ENCODE data around the gene MYEF2.

MYEF2 gene

GRCh38 chr15:48177383-48177765 is 721 bp downstream of the MYEF2 start:
- DNase-seq (ENCODE audit: extremely low read depth, low read depth), result no peak
- no peak for TF ChIP-seq CTCF (IDR thresholded peaks at IDR 0.05; ENCODE audit: low read depth, low read length)

- DNase-seq (ENCODE audit: extremely low read depth, low read depth), result no peak
These were observed 1.1 kb downstream of the MYEF2 start for GRCh38 chr15:48176957-48177356.

GRCh38 chr15:48176112-48176511 is 2.0 kb downstream of the MYEF2 start:
- DNase-seq (ENCODE audit: extremely low read depth, low read depth), result no peak
- TF ChIP-seq CTCF (IDR thresholded peaks at IDR 0.05; ENCODE audit: low read depth, low read length), result no peak

More at GRCh38 chr15:48176957-48177356, 1.1 kb downstream of the MYEF2 start:
- TF ChIP-seq CTCF (IDR thresholded peaks at IDR 0.05; ENCODE audit: low read depth, low read length), result no peak

- no peak for TF ChIP-seq CTCF (IDR thresholded peaks at IDR 0.05; ENCODE audit: low read depth, low read length)
These were observed 3.0 kb downstream of the MYEF2 start for GRCh38 chr15:48175126-48175525.

GRCh38 chr15:48170981-48171380 is 7.1 kb downstream of the MYEF2 start:
- TF ChIP-seq CTCF (IDR thresholded peaks at IDR 0.05; ENCODE audit: low read depth, low read length), result no peak
- no peak for DNase-seq (ENCODE audit: extremely low read depth, low read depth)

More at GRCh38 chr15:48175126-48175525, 3.0 kb downstream of the MYEF2 start:
- no peak for DNase-seq (ENCODE audit: extremely low read depth, low read depth)

- DNase-seq (ENCODE audit: extremely low read depth, low read depth), result no peak
- no peak for TF ChIP-seq CTCF (IDR thresholded peaks at IDR 0.05; ENCODE audit: low read depth, low read length)
These were observed 9.5 kb downstream of the MYEF2 start for GRCh38 chr15:48168616-48169015.

- TF ChIP-seq CTCF (IDR thresholded peaks at IDR 0.05; ENCODE audit: low read depth, low read length), result no peak
- no peak for DNase-seq (ENCODE audit: extremely low read depth, low read depth)
These were observed 24.6 kb downstream of the MYEF2 start for GRCh38 chr15:48153526-48153925.
